Loucy (cell line): ENCODE measurements around the gene RPTOR.

Experiments used
- EZH2phosphoT487 ChIP-seq: fragments of 200-600 bp; IDR thresholded peaks from 2 replicates; pipeline ENCODE4 v1.6.1; 2018; ENCODE audit warnings: antibody characterized with exemption, mild to moderate bottlenecking, moderate library complexity, borderline replicate concordance
- TF ChIP-seq, protein P1 (sequence below): fragments of 200-600 bp; sonication (generic); conservative IDR thresholded peaks from 2 replicates; pipeline ENCODE4 v1.5.1; 2014; ENCODE audit warnings: mild to moderate bottlenecking, antibody characterized with exemption, low read length

DNA sequence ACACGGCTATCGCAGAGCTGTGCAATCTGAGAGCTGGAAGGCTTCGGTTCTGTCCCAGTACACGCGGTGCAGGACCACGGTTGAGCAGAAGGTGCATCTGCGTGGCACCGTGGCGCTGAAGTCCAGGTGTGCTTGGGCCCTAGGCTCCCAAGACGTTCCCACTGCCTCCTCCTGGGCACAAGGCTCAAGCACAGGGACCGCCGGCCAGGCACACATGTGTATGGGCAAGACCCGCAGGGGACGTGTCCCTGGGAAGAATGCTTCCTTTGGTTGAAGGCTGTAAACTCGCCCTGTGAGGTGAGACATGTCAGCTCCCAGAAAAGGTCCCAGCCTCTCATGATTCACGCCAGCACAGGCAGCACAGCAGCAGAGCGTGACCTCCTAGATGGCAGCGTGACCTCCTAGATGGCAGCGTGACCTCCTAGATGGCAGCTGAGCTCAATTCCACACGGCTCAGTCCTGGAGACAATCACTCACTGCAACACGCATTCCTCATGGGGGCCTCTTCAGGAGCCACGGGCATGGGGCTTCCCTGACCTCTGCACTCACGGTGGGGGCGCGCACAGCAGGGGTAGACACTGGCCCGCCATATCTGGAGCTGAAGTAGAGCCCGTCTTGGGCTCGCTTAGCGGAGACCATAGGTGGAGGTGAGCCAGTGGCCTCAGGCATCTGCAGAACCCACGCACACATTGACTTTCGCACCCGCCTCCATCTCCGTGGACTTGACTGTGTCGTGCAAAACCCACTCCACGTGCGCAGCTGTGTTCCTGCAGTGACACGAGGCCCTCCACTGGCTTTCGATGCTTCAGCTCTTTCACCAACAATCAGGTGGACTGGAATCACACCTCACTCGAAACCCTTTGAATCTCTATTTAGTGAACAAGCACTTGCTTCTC lies 362.0 kb downstream of the RPTOR start:
- TF ChIP-seq, protein P1, sequence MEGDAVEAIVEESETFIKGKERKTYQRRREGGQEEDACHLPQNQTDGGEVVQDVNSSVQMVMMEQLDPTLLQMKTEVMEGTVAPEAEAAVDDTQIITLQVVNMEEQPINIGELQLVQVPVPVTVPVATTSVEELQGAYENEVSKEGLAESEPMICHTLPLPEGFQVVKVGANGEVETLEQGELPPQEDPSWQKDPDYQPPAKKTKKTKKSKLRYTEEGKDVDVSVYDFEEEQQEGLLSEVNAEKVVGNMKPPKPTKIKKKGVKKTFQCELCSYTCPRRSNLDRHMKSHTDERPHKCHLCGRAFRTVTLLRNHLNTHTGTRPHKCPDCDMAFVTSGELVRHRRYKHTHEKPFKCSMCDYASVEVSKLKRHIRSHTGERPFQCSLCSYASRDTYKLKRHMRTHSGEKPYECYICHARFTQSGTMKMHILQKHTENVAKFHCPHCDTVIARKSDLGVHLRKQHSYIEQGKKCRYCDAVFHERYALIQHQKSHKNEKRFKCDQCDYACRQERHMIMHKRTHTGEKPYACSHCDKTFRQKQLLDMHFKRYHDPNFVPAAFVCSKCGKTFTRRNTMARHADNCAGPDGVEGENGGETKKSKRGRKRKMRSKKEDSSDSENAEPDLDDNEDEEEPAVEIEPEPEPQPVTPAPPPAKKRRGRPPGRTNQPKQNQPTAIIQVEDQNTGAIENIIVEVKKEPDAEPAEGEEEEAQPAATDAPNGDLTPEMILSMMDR, result no peak
- TF ChIP-seq EZH2phosphoT487, result no peak
